ENCODE results near the gene WFDC10B. TPM values are rescaled to one million over a fixed set of nuclear protein-coding genes. Genes with fewer than 3 reads are reported as not detected.

The WFDC10B gene

GRCh38 chr20:45636513-45636912 is 68.3 kb downstream of the WFDC10B start:
- DNase-seq: no peak
- WGBS: 52% methylated on average over 1 of the region's 1 CpG
- H3K79me1 ChIP-seq (replicated peaks; ENCODE audit: low read length, poor library complexity, severe bottlenecking): no peaks in the 10 kb centered on the region
- no peak overlapping the region for H2AK5ac ChIP-seq (ENCODE audit: low read length, severe bottlenecking)
- H3K27me3 ChIP-seq (ENCODE audit: control insufficient read depth in 1 of 2, insufficient read depth in 1 of 2, low read length in 2 of 2): no peaks in the 10 kb centered on the region
- H3K9me3 ChIP-seq (ENCODE audit: control insufficient read depth, low read length): no peaks in the 10 kb centered on the region
- H2BK15ac ChIP-seq (ENCODE audit: low read depth, poor library complexity, severe bottlenecking): no peak overlapping the region
- H3K9ac ChIP-seq (ENCODE audit: low read length): no peak overlapping the region
- no peak overlapping the region for H3K4me2 ChIP-seq (ENCODE audit: low read length, poor library complexity, severe bottlenecking)
- H2BK120ac ChIP-seq (ENCODE audit: low read depth, low read length): no peak overlapping the region
- H4K8ac ChIP-seq (ENCODE audit: low read length): no peak overlapping the region
- no peaks in the 10 kb centered on the region for H3K36me3 ChIP-seq (ENCODE audit: control insufficient read depth in 1 of 2, insufficient read depth in 2 of 2, low read depth in 1 of 2, low read length in 2 of 2)
- H2AFZ ChIP-seq (ENCODE audit: low read depth, low read length): no peak overlapping the region
- H3K14ac ChIP-seq (ENCODE audit: low read length in 2 of 2): no peak overlapping the region
- H3K23ac ChIP-seq (ENCODE audit: low read length in 2 of 2): no peak overlapping the region
- no peak overlapping the region for H2BK12ac ChIP-seq (ENCODE audit: low read length in 2 of 2)
- no peak overlapping the region for H3K27ac ChIP-seq (ENCODE audit: low read length, poor library complexity, severe bottlenecking)
- no peak overlapping the region for H2BK5ac ChIP-seq (ENCODE audit: low read depth, low read length, poor library complexity, severe bottlenecking)
- H3K4me3 ChIP-seq (ENCODE audit: insufficient read depth in 1 of 2, low read depth in 1 of 2, low read length in 2 of 2): no peak overlapping the region
- no peak overlapping the region for H3K18ac ChIP-seq (ENCODE audit: low read depth in 1 of 2, low read length in 2 of 2)
- H4K91ac ChIP-seq (ENCODE audit: low read length): no peak overlapping the region
- no peak overlapping the region for H3K4ac ChIP-seq (ENCODE audit: low read depth in 1 of 2, low read length in 2 of 2)
- H3K4me1 ChIP-seq (ENCODE audit: control insufficient read depth, insufficient read depth, low read depth, low read length): no peaks in the 10 kb centered on the region

Small RNA genes within 50 kb of the gene (small RNA-seq; reads per million reads assigned to genes)
- gene MIR3617 (ENCODE audit: low read depth) (10.4 reads per million, percentile 79 among the genes with 10 or more reads in this experiment), gene SPINT5P (ENCODE audit: low read depth) (not detected)

Measured in mesenchymal stem cell (in vitro differentiated cells and primary cell).